ENCODE results near the gene NEXN. TPM values are rescaled to one million over a fixed set of nuclear protein-coding genes. Genes with fewer than 3 reads are reported as not detected.
A peak's percentile ranks its signal among the peaks of the same experiment; 100 is the strongest.

Gene NEXN
- total RNA-seq: 10 to 100 TPM; 10.8 to 14.2 TPM
- 10 to 100 TPM in 1 of 2 donors, 1 to 10 TPM in 1; 7.6 to 20.9 TPM for polyA plus RNA-seq
- long read RNA-seq, donor 1, partial matches to known transcripts: 0 of 2 reads
- long read RNA-seq, donor 1, other reads (novel, unspliced or antisense): 0 of 2 reads
- long read RNA-seq, donor 2, partial matches to known transcripts: 0 of 1 reads
- long read RNA-seq, donor 2, other reads (novel, unspliced or antisense): 0 of 1 reads
- long read RNA-seq, donor 3, partial matches to known transcripts: 0 of 6 reads
- long read RNA-seq, donor 3, other reads (novel, unspliced or antisense): 0 of 6 reads
- long read RNA-seq, donor 4, partial matches to known transcripts: 75 of 79 reads
- long read RNA-seq, donor 4, other reads (novel, unspliced or antisense): 0 of 79 reads
- long read RNA-seq, donor 5, partial matches to known transcripts: 6 of 8 reads
- long read RNA-seq, donor 5, other reads (novel, unspliced or antisense): 0 of 8 reads

GRCh38 chr1:77888081-77888780, at the start of gene NEXN:
NEXN (plus strand) TSS chr1:77888624; CDS start chr1:77916107, 27,483 bp downstream.
- WGBS, 2 donors: 5 to 6% methylated on average over 35 to 36 of the region's 36 CpGs
- peak within 1 kb of the TSS; percentile 96 to 97 for H3K27ac ChIP-seq (ENCODE audit: low read depth in 1 of 2, low read length in 1 of 2)
- ATAC-seq (ENCODE audit: insufficient read depth, low FRiP score): peak; percentile 72
- peak; percentile 92 to 95 (median 93) for DNase-seq
- peaks cover 0 to 21% (median 0%) of the 10 kb centered on the region in 5 donors for H3K4me1 ChIP-seq (ENCODE audit: control insufficient read depth in 5 of 5, insufficient read depth in 5 of 5, low read length in 5 of 5)
- TF ChIP-seq, protein P1, sequence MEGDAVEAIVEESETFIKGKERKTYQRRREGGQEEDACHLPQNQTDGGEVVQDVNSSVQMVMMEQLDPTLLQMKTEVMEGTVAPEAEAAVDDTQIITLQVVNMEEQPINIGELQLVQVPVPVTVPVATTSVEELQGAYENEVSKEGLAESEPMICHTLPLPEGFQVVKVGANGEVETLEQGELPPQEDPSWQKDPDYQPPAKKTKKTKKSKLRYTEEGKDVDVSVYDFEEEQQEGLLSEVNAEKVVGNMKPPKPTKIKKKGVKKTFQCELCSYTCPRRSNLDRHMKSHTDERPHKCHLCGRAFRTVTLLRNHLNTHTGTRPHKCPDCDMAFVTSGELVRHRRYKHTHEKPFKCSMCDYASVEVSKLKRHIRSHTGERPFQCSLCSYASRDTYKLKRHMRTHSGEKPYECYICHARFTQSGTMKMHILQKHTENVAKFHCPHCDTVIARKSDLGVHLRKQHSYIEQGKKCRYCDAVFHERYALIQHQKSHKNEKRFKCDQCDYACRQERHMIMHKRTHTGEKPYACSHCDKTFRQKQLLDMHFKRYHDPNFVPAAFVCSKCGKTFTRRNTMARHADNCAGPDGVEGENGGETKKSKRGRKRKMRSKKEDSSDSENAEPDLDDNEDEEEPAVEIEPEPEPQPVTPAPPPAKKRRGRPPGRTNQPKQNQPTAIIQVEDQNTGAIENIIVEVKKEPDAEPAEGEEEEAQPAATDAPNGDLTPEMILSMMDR (IDR thresholded peaks at IDR 0.05; ENCODE audit: control extremely low read depth, extremely low read depth): no peak
- H3K27me3 ChIP-seq (ENCODE audit: control insufficient read depth in 3 of 3, insufficient read depth in 3 of 3, low read length in 2 of 3): no peaks in the 10 kb centered on the region
- H3K4me3 ChIP-seq: peak within 1 kb of the TSS; percentile 74
- H3K9ac ChIP-seq (ENCODE audit: insufficient read depth in 1 of 2, low read length in 2 of 2): peak within 1 kb of the TSS; percentile 48 to 85
- peaks cover 0 to 3% (median 0%) of the 10 kb centered on the region in 4 donors for H3K36me3 ChIP-seq (ENCODE audit: control insufficient read depth in 4 of 4, insufficient read depth in 4 of 4, low read length in 4 of 4)
- H3K9me3 ChIP-seq (ENCODE audit: control insufficient read depth in 4 of 4, insufficient read depth in 3 of 4, low read length in 3 of 4): peaks cover 0 to 1% (median 0%) of the 10 kb centered on the region in 4 donors

DNA sequence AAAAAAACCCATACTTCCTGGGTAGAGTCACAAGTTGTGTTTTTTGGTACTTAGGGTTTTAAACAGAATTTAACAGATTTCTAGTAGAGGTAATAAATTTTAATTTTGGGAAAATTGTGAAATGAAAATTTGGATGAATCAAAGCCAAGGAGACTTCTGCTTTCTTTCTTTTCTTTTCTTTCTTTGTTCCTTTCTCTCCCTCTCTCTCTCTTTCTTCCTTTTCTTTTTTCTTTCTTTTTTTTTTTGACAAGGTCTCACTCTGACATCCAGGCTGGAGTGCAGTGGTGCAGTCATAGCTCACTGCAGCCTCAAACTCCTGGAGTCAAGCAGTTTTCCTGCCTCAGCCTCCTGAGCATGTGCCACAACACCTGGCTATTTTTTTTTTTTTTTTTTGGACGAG, 46.9 kb upstream of the NEXN start:
- TF ChIP-seq, protein P1 (IDR thresholded peaks at IDR 0.05; ENCODE audit: control extremely low read depth, extremely low read depth): no peak
- H3K4me1 ChIP-seq (ENCODE audit: control insufficient read depth in 5 of 5, insufficient read depth in 5 of 5, low read length in 5 of 5): peaks cover 0 to 9% (median 0%) of the 10 kb centered on the region in 5 donors
- H3K4me3 ChIP-seq: no peak overlapping the region
- DNase-seq (no peak), ATAC-seq (ENCODE audit: insufficient read depth, low FRiP score) (no peak)
- WGBS, 2 donors: 72 to 75% methylated on average over 1 of the region's 1 CpG
- no peaks in the 10 kb centered on the region for H3K27me3 ChIP-seq (ENCODE audit: control insufficient read depth in 3 of 3, insufficient read depth in 3 of 3, low read length in 2 of 3)
- peaks cover 0 to 6% (median 3%) of the 10 kb centered on the region in 4 donors for H3K36me3 ChIP-seq (ENCODE audit: control insufficient read depth in 4 of 4, insufficient read depth in 4 of 4, low read length in 4 of 4)
- H3K27ac ChIP-seq (ENCODE audit: low read depth in 1 of 2, low read length in 1 of 2): no peak overlapping the region
- no peak overlapping the region for H3K9ac ChIP-seq (ENCODE audit: insufficient read depth in 1 of 2, low read length in 2 of 2)
- H3K9me3 ChIP-seq (ENCODE audit: control insufficient read depth in 4 of 4, insufficient read depth in 3 of 4, low read length in 3 of 4): no peaks in the 10 kb centered on the region

GRCh38 chr1:77845951-77846350, 42.5 kb upstream of the NEXN start:
- DNase-seq: no peak
- no peak overlapping the region for H3K27ac ChIP-seq (ENCODE audit: low read depth in 1 of 2, low read length in 1 of 2)
- peaks cover 0 to 3% (median 2%) of the 10 kb centered on the region in 4 donors for H3K36me3 ChIP-seq (ENCODE audit: control insufficient read depth in 4 of 4, insufficient read depth in 4 of 4, low read length in 4 of 4)
- no peaks in the 10 kb centered on the region for H3K9me3 ChIP-seq (ENCODE audit: control insufficient read depth in 4 of 4, insufficient read depth in 3 of 4, low read length in 3 of 4)
- H3K4me3 ChIP-seq: no peak overlapping the region
- no peak overlapping the region for H3K9ac ChIP-seq (ENCODE audit: insufficient read depth in 1 of 2, low read length in 2 of 2)
- no peak for ATAC-seq (ENCODE audit: insufficient read depth, low FRiP score)
- no peaks in the 10 kb centered on the region for H3K27me3 ChIP-seq (ENCODE audit: control insufficient read depth in 3 of 3, insufficient read depth in 3 of 3, low read length in 2 of 3)
- no peaks in the 10 kb centered on the region for H3K4me1 ChIP-seq (ENCODE audit: control insufficient read depth in 5 of 5, insufficient read depth in 5 of 5, low read length in 5 of 5)
- 97 to 100% methylated on average over 1 of the region's 1 CpG for WGBS, 2 donors
- TF ChIP-seq, protein P1 (IDR thresholded peaks at IDR 0.05; ENCODE audit: control extremely low read depth, extremely low read depth): no peak

All from lung (tissue), 16 donors.